Liver (tissue), 9 donors: ENCODE measurements around the gene TMSB4X. TPM values are rescaled to one million over a fixed set of nuclear protein-coding genes. Genes with fewer than 3 reads are reported as not detected.

ENCODE experiments used
- DNase-seq: peaks from one replicate; pipeline ENCODE4 v3.0.0-alpha.2; 2017; ENCODE audit warnings: low spot score
- H3K27ac ChIP-seq, 2 donors: one replicate each; pipeline ENCODE4 v1.7.0; 2013; ENCODE audit warnings: inconsistent platforms in 2 of 2, low read length in 2 of 2, control low read depth in 1 of 2, low read depth in 1 of 2, mild to moderate bottlenecking in 1 of 2
- H3K27me3 ChIP-seq, 4 donors: one replicate each; pipeline versions ENCODE4 v1.6.1 to v1.7.0; 2013; ENCODE audit warnings: low read length in 3 of 4, inconsistent platforms in 1 of 4, mild to moderate bottlenecking in 1 of 4, moderate library complexity in 1 of 4; ENCODE audit not compliant: control insufficient read depth in 4 of 4, insufficient read depth in 4 of 4
- H3K36me3 ChIP-seq, 4 donors: one replicate each; pipeline versions ENCODE4 v1.6.1 to v1.7.0; 2013; ENCODE audit warnings: low read length in 3 of 4, mild to moderate bottlenecking in 3 of 4, low read depth in 1 of 4, moderate library complexity in 1 of 4; ENCODE audit not compliant: control insufficient read depth in 4 of 4, insufficient read depth in 3 of 4
- H3K4me1 ChIP-seq, 4 donors: one replicate each; pipeline versions ENCODE4 v1.6.1 to v1.7.0; 2013; ENCODE audit warnings: low read length in 3 of 4, mild to moderate bottlenecking in 3 of 4, moderate library complexity in 1 of 4; ENCODE audit not compliant: control insufficient read depth in 4 of 4, insufficient read depth in 4 of 4
- H3K4me3 ChIP-seq, 3 donors: one replicate each; pipeline versions ENCODE4 v1.6.1 to v1.7.0; 2013; ENCODE audit warnings: low read length in 3 of 3, control low read depth in 1 of 3, low read depth in 1 of 3, mild to moderate bottlenecking in 1 of 3
- H3K9ac ChIP-seq, 2 donors: one replicate each; pipeline ENCODE4 v1.7.0; 2013; ENCODE audit warnings: low read length in 2 of 2, mild to moderate bottlenecking in 2 of 2, moderate library complexity in 2 of 2, control low read depth in 1 of 2, low read depth in 1 of 2
- H3K9me3 ChIP-seq, 4 donors: one replicate each; pipeline versions ENCODE4 v1.6.1 to v1.7.0; 2013; ENCODE audit warnings: low read length in 3 of 4; ENCODE audit not compliant: control insufficient read depth in 4 of 4
- EGR1 ChIP-seq, 2 donors: IDR thresholded peaks; 2 replicates each; pipeline ENCODE4 v1.6.1; 2016 to 2018; ENCODE audit warnings: antibody characterized with exemption in 2 of 2, low read depth in 2 of 2
- FOXA1 ChIP-seq: IDR thresholded peaks from 2 replicates; pipeline ENCODE4 v1.6.1; 2016; ENCODE audit warnings: antibody characterized with exemption
- FOXA2 ChIP-seq: IDR thresholded peaks from 2 replicates; pipeline ENCODE4 v1.6.1; 2016; ENCODE audit warnings: antibody characterized with exemption
- GABPA ChIP-seq, 2 donors: IDR thresholded peaks in 1 of 2; conservative IDR thresholded peaks in 1 of 2; 2 replicates each; pipeline ENCODE4 v1.6.1; 2016; ENCODE audit warnings: antibody characterized with exemption in 2 of 2, mild to moderate bottlenecking in 1 of 2, moderate library complexity in 1 of 2
- HNF4A ChIP-seq, 2 donors: conservative IDR thresholded peaks; 2 replicates each; pipeline ENCODE4 v1.6.1; 2016; ENCODE audit warnings: antibody characterized with exemption in 2 of 2, mild to moderate bottlenecking in 2 of 2
- HNF4G ChIP-seq: IDR thresholded peaks from 2 replicates; pipeline ENCODE4 v1.6.1; 2016; ENCODE audit warnings: antibody characterized with exemption
- JUND ChIP-seq, 2 donors: IDR thresholded peaks; 2 replicates each; pipeline ENCODE4 v1.6.1; 2016; ENCODE audit warnings: antibody characterized with exemption in 2 of 2
- NR2F2 ChIP-seq: IDR thresholded peaks from 2 replicates; pipeline ENCODE4 v1.6.1; 2016; ENCODE audit warnings: antibody characterized with exemption
- RAD21 ChIP-seq, 2 donors: IDR thresholded peaks; 2 replicates each; pipeline ENCODE4 v1.6.1; 2016; ENCODE audit warnings: antibody characterized with exemption in 2 of 2, mild to moderate bottlenecking in 2 of 2
- RXRA ChIP-seq, 2 donors: IDR thresholded peaks; 2 replicates each; pipeline ENCODE4 v1.6.1; 2017 to 2018; ENCODE audit warnings: antibody characterized with exemption in 2 of 2, mild to moderate bottlenecking in 1 of 2
- SP1 ChIP-seq: IDR thresholded peaks from 2 replicates; pipeline ENCODE4 v1.6.1; 2018; ENCODE audit warnings: antibody characterized with exemption, mild to moderate bottlenecking
- TAF1 ChIP-seq: conservative IDR thresholded peaks from 2 replicates; pipeline ENCODE4 v1.6.1; 2016; ENCODE audit warnings: antibody characterized with exemption, mild to moderate bottlenecking
- YY1 ChIP-seq: IDR thresholded peaks from 2 replicates; pipeline ENCODE4 v1.6.1; 2016; ENCODE audit warnings: antibody characterized with exemption, mild to moderate bottlenecking
- WGBS: extraction: QIAGEN DNeasy Blood & Tissue Kit; methylation state at CpG from one replicate; pipeline ENCODE4 v1.1.7; 2013; 5-methylcytosine and 5-hydroxymethylcytosine counted together
- polyA plus RNA-seq, 2 donors: library from polyadenylated mRNA; stranded (reverse) in 1 of 2; unstranded in 1 of 2; fragments of 200-250 nt in 1 of 2; fragments of >200 nt in 1 of 2; fragmentation: Nextera tagmentation in 1 of 2; extraction: Ambion mirVana in 1 of 2; gene quantifications; one replicate each; pipeline versions ENCODE4 v1.2.1 to v1.2.3, GENCODE V29; 2013 to 2015
- total RNA-seq, 2 donors: library from RNA; depleted of rRNA; stranded (reverse); fragments of >200 nt; gene quantifications; one replicate each; pipeline ENCODE4 v1.2.3, GENCODE V29; 2014
- TF ChIP-seq, protein P1 (sequence below): IDR thresholded peaks from 2 replicates; pipeline ENCODE4 v1.6.1; 2016; ENCODE audit warnings: antibody characterized with exemption
- TF ChIP-seq, protein P2 (sequence below): IDR thresholded peaks from 2 replicates; pipeline ENCODE4 v1.6.1; 2016; ENCODE audit warnings: antibody characterized with exemption
- TF ChIP-seq, protein P3 (sequence below): fragments of 150-350 bp; IDR thresholded peaks from 2 replicates; pipeline ENCODE4 v1.5.1; 2017; ENCODE audit warnings: improper control_type of control experiment, low read depth, low read length; ENCODE audit not compliant: missing input control
- TF ChIP-seq, protein P4 (sequence below): IDR thresholded peaks from 2 replicates; pipeline ENCODE4 v1.6.1; 2016; ENCODE audit warnings: antibody characterized with exemption, mild to moderate bottlenecking
- TF ChIP-seq, protein P5 (sequence below): IDR thresholded peaks from 2 replicates; pipeline ENCODE4 v1.6.1; 2016; ENCODE audit warnings: antibody characterized with exemption
- donor health status: healthy.
- donor health status: healthy.
- donor health status: healthy.
- donor health status: healthy.
- donor health status: healthy.

Gene TMSB4X
- total and polyA plus RNA-seq, 4 donors: 658 to 1,704 (median 816) TPM

DNA sequence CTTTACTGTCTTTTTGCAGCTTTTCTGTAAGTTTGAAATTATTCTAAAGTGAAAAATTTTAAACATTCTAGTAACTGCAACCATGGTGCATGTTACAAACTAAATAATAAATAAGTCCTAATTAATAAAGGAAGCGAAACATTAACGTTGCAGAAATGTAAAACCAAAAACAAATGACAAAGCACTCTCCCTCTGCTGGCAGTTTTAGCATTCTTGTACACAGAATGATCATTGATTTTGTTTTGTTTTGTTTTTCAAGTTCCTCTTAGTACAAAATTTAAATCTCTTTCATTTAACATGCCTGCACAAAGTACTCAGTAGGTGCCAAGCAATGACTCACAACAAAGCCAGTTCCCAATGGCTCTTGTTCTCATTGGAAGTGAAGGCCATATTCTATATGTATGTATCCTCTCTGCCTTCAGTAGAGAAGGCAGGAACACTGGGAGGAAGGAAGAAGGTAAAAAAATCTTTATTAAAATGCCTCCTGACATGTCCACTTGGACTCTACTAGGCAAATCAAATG, 13.7 kb upstream of the TMSB4X start:
- TF ChIP-seq EGR1 (IDR thresholded peaks at IDR 0.05; ENCODE audit: low read depth in 2 of 2): no peak
- TF ChIP-seq, protein P1, sequence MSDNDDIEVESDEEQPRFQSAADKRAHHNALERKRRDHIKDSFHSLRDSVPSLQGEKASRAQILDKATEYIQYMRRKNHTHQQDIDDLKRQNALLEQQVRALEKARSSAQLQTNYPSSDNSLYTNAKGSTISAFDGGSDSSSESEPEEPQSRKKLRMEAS: no peak
- no peak for TF ChIP-seq JUND (IDR thresholded peaks at IDR 0.05)
- no peak for TF ChIP-seq SP1
- no peak for TF ChIP-seq YY1
- TF ChIP-seq GABPA (IDR thresholded peaks at IDR 0.05 in 1 of 2, conservative IDR thresholded peaks at IDR 0.05 in 1 of 2): no peak
- TF ChIP-seq TAF1: no peak
- TF ChIP-seq HNF4G: no peak
- TF ChIP-seq, protein P2, sequence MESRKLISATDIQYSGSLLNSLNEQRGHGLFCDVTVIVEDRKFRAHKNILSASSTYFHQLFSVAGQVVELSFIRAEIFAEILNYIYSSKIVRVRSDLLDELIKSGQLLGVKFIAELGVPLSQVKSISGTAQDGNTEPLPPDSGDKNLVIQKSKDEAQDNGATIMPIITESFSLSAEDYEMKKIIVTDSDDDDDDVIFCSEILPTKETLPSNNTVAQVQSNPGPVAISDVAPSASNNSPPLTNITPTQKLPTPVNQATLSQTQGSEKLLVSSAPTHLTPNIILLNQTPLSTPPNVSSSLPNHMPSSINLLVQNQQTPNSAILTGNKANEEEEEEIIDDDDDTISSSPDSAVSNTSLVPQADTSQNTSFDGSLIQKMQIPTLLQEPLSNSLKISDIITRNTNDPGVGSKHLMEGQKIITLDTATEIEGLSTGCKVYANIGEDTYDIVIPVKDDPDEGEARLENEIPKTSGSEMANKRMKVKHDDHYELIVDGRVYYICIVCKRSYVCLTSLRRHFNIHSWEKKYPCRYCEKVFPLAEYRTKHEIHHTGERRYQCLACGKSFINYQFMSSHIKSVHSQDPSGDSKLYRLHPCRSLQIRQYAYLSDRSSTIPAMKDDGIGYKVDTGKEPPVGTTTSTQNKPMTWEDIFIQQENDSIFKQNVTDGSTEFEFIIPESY: no peak
- TF ChIP-seq, protein P3, sequence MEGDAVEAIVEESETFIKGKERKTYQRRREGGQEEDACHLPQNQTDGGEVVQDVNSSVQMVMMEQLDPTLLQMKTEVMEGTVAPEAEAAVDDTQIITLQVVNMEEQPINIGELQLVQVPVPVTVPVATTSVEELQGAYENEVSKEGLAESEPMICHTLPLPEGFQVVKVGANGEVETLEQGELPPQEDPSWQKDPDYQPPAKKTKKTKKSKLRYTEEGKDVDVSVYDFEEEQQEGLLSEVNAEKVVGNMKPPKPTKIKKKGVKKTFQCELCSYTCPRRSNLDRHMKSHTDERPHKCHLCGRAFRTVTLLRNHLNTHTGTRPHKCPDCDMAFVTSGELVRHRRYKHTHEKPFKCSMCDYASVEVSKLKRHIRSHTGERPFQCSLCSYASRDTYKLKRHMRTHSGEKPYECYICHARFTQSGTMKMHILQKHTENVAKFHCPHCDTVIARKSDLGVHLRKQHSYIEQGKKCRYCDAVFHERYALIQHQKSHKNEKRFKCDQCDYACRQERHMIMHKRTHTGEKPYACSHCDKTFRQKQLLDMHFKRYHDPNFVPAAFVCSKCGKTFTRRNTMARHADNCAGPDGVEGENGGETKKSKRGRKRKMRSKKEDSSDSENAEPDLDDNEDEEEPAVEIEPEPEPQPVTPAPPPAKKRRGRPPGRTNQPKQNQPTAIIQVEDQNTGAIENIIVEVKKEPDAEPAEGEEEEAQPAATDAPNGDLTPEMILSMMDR: no peak
- TF ChIP-seq, protein P4, sequence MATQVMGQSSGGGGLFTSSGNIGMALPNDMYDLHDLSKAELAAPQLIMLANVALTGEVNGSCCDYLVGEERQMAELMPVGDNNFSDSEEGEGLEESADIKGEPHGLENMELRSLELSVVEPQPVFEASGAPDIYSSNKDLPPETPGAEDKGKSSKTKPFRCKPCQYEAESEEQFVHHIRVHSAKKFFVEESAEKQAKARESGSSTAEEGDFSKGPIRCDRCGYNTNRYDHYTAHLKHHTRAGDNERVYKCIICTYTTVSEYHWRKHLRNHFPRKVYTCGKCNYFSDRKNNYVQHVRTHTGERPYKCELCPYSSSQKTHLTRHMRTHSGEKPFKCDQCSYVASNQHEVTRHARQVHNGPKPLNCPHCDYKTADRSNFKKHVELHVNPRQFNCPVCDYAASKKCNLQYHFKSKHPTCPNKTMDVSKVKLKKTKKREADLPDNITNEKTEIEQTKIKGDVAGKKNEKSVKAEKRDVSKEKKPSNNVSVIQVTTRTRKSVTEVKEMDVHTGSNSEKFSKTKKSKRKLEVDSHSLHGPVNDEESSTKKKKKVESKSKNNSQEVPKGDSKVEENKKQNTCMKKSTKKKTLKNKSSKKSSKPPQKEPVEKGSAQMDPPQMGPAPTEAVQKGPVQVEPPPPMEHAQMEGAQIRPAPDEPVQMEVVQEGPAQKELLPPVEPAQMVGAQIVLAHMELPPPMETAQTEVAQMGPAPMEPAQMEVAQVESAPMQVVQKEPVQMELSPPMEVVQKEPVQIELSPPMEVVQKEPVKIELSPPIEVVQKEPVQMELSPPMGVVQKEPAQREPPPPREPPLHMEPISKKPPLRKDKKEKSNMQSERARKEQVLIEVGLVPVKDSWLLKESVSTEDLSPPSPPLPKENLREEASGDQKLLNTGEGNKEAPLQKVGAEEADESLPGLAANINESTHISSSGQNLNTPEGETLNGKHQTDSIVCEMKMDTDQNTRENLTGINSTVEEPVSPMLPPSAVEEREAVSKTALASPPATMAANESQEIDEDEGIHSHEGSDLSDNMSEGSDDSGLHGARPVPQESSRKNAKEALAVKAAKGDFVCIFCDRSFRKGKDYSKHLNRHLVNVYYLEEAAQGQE: no peak
- no peak for TF ChIP-seq FOXA1
- no peak for TF ChIP-seq RAD21 (IDR thresholded peaks at IDR 0.05)
- TF ChIP-seq, protein P5, sequence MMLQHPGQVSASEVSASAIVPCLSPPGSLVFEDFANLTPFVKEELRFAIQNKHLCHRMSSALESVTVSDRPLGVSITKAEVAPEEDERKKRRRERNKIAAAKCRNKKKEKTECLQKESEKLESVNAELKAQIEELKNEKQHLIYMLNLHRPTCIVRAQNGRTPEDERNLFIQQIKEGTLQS: no peak
- 43% methylated on average over 2 of the region's 2 CpGs for WGBS
- no peak overlapping the region for H3K4me3 ChIP-seq
- H3K27me3 ChIP-seq: no peaks in the 10 kb centered on the region
- H3K9me3 ChIP-seq: no peaks in the 10 kb centered on the region
- no peak overlapping the region for H3K9ac ChIP-seq
- peaks cover 0 to 8% (median 3%) of the 10 kb centered on the region in 4 donors for H3K4me1 ChIP-seq
- DNase-seq: no peak
- H3K36me3 ChIP-seq: no peaks in the 10 kb centered on the region
- no peak overlapping the region for H3K27ac ChIP-seq

DNA sequence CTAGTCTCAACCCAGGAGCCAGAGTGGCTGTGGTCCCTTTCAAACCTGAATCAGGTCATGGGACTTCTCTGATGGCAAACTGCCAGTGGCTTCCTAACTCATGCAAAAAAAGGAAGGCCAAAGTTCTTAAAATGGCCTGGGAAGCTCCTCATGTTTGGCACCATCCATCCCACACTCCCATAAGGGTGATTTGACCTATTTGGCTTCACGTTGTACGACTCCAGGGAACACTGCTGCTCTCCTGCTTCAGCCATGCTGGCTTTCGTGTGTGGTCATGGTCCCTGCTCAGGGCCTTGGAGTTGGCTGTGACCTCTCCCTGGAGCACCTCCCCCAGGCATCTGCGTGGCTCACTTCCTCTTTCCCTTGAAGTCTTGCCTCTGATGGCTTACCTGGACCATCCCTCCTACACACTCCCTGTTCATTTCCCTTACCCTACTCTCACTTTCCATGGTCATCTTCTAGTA, 12.8 kb upstream of the TMSB4X start:
- Histone ChIP-seq H3K36me3 (no peaks in the 10 kb centered on the region), H3K27ac (no peak overlapping the region), H3K27me3 (no peaks in the 10 kb centered on the region), H3K4me1 (peaks cover 0 to 2% (median 0%) of the 10 kb centered on the region in 4 donors), H3K9me3 (no peaks in the 10 kb centered on the region), H3K4me3 (no peak overlapping the region), H3K9ac (no peak overlapping the region)
- WGBS: 55% methylated on average over 4 of the region's 4 CpGs
- DNase-seq: no peak
- TF ChIP-seq JUND (IDR thresholded peaks at IDR 0.05) (no peak), GABPA (IDR thresholded peaks at IDR 0.05 in 1 of 2, conservative IDR thresholded peaks at IDR 0.05 in 1 of 2) (no peak), FOXA1 (no peak), RXRA (IDR thresholded peaks at IDR 0.05) (no peak), HNF4A (conservative IDR thresholded peaks at IDR 0.05) (no peak), SP1 (no peak), YY1 (no peak), RAD21 (IDR thresholded peaks at IDR 0.05) (no peak), FOXA2 (no peak), NR2F2 (no peak), EGR1 (IDR thresholded peaks at IDR 0.05; ENCODE audit: low read depth in 2 of 2) (no peak)
- TF ChIP-seq, protein P3: no peak
- TF ChIP-seq, protein P4: no peak
